ENCODE results near the gene ZDHHC17.

Gene ZDHHC17

DNA sequence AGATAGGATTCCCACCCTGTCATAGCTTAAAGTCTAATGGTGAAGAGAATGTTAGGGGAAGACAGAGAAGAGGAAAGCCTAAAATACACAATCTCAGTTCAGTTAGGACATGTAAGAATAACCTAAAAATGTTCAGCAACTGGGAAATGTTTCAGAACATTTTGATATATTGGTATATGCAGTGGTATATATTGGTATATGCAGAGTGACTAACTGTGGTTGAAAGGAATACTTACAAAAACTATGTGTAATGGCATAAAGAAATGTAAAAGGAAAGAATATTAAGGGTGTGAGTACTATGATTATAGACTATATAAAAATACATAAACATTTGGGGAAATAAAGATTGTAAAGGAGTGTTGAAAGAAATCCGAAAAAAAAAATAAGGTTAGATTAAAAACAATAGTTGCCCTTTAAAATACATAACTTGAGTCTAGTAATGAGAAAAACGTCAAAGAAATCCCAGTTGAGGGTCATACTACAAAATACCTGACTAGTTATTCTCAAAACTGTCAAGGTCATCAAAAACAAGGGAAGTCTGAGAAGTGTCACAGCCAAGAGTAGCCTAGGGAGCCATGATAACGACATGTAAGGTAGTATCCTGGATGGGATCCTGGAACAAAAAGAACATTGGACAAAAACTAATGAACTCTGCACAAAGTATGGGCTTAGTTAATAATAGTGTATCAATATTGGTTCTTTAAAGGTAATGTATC is 25.6 kb downstream of the ZDHHC17 start:
- no peak overlapping the region for H3K27ac ChIP-seq (ENCODE audit: low read length)
- H3K79me2 ChIP-seq (ENCODE audit: low read length), result peaks cover 46% of the 10 kb centered on the region
- TF ChIP-seq EZH2 (optimal IDR thresholded peaks at IDR 0.05; ENCODE audit: low read depth, low read length) (no peak), EZH2phosphoT487 (IDR thresholded peaks at IDR 0.05; ENCODE audit: low read length) (no peak)
- TF ChIP-seq, protein P1, sequence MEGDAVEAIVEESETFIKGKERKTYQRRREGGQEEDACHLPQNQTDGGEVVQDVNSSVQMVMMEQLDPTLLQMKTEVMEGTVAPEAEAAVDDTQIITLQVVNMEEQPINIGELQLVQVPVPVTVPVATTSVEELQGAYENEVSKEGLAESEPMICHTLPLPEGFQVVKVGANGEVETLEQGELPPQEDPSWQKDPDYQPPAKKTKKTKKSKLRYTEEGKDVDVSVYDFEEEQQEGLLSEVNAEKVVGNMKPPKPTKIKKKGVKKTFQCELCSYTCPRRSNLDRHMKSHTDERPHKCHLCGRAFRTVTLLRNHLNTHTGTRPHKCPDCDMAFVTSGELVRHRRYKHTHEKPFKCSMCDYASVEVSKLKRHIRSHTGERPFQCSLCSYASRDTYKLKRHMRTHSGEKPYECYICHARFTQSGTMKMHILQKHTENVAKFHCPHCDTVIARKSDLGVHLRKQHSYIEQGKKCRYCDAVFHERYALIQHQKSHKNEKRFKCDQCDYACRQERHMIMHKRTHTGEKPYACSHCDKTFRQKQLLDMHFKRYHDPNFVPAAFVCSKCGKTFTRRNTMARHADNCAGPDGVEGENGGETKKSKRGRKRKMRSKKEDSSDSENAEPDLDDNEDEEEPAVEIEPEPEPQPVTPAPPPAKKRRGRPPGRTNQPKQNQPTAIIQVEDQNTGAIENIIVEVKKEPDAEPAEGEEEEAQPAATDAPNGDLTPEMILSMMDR (IDR thresholded peaks at IDR 0.05; ENCODE audit: low read length), result no peak

DNA sequence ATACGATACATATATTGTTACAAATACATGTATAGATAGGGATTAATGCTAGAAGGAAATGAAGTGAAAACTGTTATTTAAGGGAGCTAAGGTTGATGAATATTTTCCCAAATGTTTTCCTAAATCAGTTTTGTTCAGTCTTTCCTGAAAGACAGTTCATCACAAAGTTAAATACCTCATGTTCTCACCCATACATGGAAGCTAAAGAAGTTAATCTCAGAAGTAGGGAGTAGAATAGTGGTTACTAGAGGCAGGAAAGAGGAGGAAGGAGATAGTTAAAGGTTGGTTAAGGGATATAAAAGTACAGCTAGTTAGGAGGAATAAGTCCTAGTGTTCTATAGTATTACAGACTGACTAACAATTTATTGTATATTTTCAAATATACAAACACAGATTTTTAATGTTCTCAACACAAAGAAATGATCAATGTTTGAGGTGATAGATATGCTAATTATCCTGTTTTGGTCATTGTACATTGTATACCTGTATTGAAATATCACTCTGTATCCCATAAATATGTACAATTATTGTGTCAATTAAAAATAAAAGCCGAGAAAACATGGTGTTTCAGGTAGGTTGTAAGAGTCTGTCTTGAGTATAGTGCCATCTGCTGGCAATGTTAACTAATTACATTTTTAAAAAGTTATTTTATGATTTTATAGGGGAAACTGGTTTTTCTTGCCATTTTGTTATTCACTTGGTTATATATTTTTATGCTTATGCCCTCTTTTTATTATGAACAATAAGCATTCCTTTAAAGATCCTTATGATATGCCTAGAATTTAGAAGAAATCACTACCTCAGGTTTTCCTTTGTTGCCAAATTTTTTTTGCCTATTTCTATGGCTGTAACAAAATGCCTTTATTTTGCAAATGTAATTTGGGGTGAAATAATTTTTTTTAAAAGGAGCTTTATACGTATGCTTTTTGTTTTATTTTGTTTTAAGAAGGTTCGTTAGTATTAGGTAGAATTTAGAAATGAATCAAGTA is 26.9 kb downstream of the ZDHHC17 start:
- TF ChIP-seq EZH2 (optimal IDR thresholded peaks at IDR 0.05; ENCODE audit: low read depth, low read length) (no peak), EZH2phosphoT487 (IDR thresholded peaks at IDR 0.05; ENCODE audit: low read length) (no peak)
- TF ChIP-seq, protein P1 (IDR thresholded peaks at IDR 0.05; ENCODE audit: low read length), result peak; percentile 59
- DNase-seq, result peak; percentile 48
- H3F3A ChIP-seq (ENCODE audit: insufficient read depth, low read length), result no peaks in the 10 kb centered on the region
- no peak overlapping the region for H2AFZ ChIP-seq (ENCODE audit: low read length)
- H3K4me1 ChIP-seq (ENCODE audit: low read length), result peaks cover 4% of the 10 kb centered on the region; the same call in 1 of the 2 replicates
- H3K4me2 ChIP-seq (ENCODE audit: low read depth, low read length), result no peak overlapping the region
- H3K9me3 ChIP-seq (replicated peaks; ENCODE audit: insufficient read depth, low read length), result no peaks in the 10 kb centered on the region
- no peak overlapping the region for H3K27ac ChIP-seq (ENCODE audit: low read length)
- H3K79me2 ChIP-seq (ENCODE audit: low read length), result peaks cover 42% of the 10 kb centered on the region
- no peaks in the 10 kb centered on the region for H3K27me3 ChIP-seq (replicated peaks; ENCODE audit: insufficient read depth, low read length)
- no peak overlapping the region for H3K9ac ChIP-seq (ENCODE audit: low read length)
- H3K4me3 ChIP-seq (ENCODE audit: low read length), result no peak overlapping the region
- no peaks in the 10 kb centered on the region for H3K36me3 ChIP-seq (replicated peaks; ENCODE audit: insufficient read depth, low read length)
- no peaks in the 10 kb centered on the region for H3K9me2 ChIP-seq (replicated peaks; ENCODE audit: insufficient read depth, low read length)
- H4K20me1 ChIP-seq (ENCODE audit: insufficient read depth, low read length), result no peaks in the 10 kb centered on the region; the same call in 1 of the 2 replicates

More for the DNA sequence above, 25.6 kb downstream of the ZDHHC17 start:
- Histone ChIP-seq H3F3A (ENCODE audit: insufficient read depth, low read length) (no peaks in the 10 kb centered on the region), H2AFZ (ENCODE audit: low read length) (no peak overlapping the region), H3K9ac (ENCODE audit: low read length) (no peak overlapping the region), H3K4me3 (ENCODE audit: low read length) (no peak overlapping the region), H3K9me2 (replicated peaks; ENCODE audit: insufficient read depth, low read length) (no peaks in the 10 kb centered on the region), H3K4me1 (ENCODE audit: low read length) (peaks cover 4% of the 10 kb centered on the region; the same call in 1 of the 2 replicates), H3K27me3 (replicated peaks; ENCODE audit: insufficient read depth, low read length) (no peaks in the 10 kb centered on the region), H4K20me1 (ENCODE audit: insufficient read depth, low read length) (no peaks in the 10 kb centered on the region; the same call in 1 of the 2 replicates), H3K4me2 (ENCODE audit: low read depth, low read length) (no peak overlapping the region), H3K36me3 (replicated peaks; ENCODE audit: insufficient read depth, low read length) (no peaks in the 10 kb centered on the region), H3K9me3 (replicated peaks; ENCODE audit: insufficient read depth, low read length) (no peaks in the 10 kb centered on the region)
- no peak for DNase-seq

DNA sequence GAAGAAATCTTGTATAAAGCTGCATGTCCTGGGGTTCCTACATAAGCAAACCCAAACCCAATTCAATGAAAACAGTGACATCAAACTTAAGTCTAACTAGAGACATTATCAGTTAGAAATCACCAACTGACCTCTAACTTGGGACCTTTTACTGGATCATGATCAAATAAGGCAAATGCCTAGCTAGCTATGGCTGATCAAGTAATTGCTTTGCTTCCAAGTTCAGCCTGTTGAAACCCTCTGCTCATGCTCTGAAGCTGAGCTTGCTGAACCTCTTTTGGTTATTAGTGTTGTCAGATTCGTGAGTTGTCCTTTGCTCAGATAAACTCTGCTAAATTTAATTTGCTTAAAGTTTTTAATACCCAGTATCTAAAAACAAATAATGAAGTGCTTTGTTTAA is 28.9 kb downstream of the ZDHHC17 start:
- Histone ChIP-seq H3K4me2 (ENCODE audit: low read depth, low read length) (no peak overlapping the region), H3K79me2 (ENCODE audit: low read length) (peaks cover 33% of the 10 kb centered on the region), H3K9me2 (replicated peaks; ENCODE audit: insufficient read depth, low read length) (no peaks in the 10 kb centered on the region), H3K9me3 (replicated peaks; ENCODE audit: insufficient read depth, low read length) (no peaks in the 10 kb centered on the region), H3K4me3 (ENCODE audit: low read length) (no peak overlapping the region), H3K27me3 (replicated peaks; ENCODE audit: insufficient read depth, low read length) (no peaks in the 10 kb centered on the region), H4K20me1 (ENCODE audit: insufficient read depth, low read length) (no peaks in the 10 kb centered on the region; the same call in 1 of the 2 replicates), H3K4me1 (ENCODE audit: low read length) (peaks cover 4% of the 10 kb centered on the region; the same call in 1 of the 2 replicates), H3K27ac (ENCODE audit: low read length) (no peak overlapping the region), H3F3A (ENCODE audit: insufficient read depth, low read length) (no peaks in the 10 kb centered on the region), H2AFZ (ENCODE audit: low read length) (no peak overlapping the region), H3K36me3 (replicated peaks; ENCODE audit: insufficient read depth, low read length) (no peaks in the 10 kb centered on the region), H3K9ac (ENCODE audit: low read length) (no peak overlapping the region)
- no peak for DNase-seq
- TF ChIP-seq, protein P1 (IDR thresholded peaks at IDR 0.05; ENCODE audit: low read length), result no peak
- TF ChIP-seq EZH2phosphoT487 (IDR thresholded peaks at IDR 0.05; ENCODE audit: low read length) (no peak), EZH2 (optimal IDR thresholded peaks at IDR 0.05; ENCODE audit: low read depth, low read length) (no peak)
